Eye (tissue), 1 donor: Measurements from ENCODE around the gene IKZF3.
"Not testable (repeated sequence)": the region's sequence is repeated elsewhere in the genome, so short reads cannot be mapped to it uniquely, and the experiment has no call there.

Source experiments
- DNase-seq: peaks from one replicate; pipeline ENCODE4 v3.0.0-alpha.2; 2015

Gene IKZF3

GRCh38 chr17:39855911-39856649 is 8.0 kb downstream of the IKZF3 start:
- DNase-seq, result not testable (repeated sequence)

- no peak for DNase-seq
Measured at GRCh38 chr17:39854909-39855308, 9.2 kb downstream of the IKZF3 start.

GRCh38 chr17:39852239-39852638 is 11.9 kb downstream of the IKZF3 start:
- no peak for DNase-seq

- DNase-seq, result not testable (repeated sequence)
Measured at GRCh38 chr17:39850186-39850585, 13.9 kb downstream of the IKZF3 start.

- no peak for DNase-seq
Measured at GRCh38 chr17:39848600-39848999, 15.5 kb downstream of the IKZF3 start.

GRCh38 chr17:39846205-39846604 is 17.9 kb downstream of the IKZF3 start:
- no peak for DNase-seq

GRCh38 chr17:39845052-39845846 is 18.9 kb downstream of the IKZF3 start:
- DNase-seq, result no peak

- no peak for DNase-seq
Measured at GRCh38 chr17:39841134-39841683, 22.9 kb downstream of the IKZF3 start.

- DNase-seq, result no peak
Measured at GRCh38 chr17:39838784-39839183, 25.3 kb downstream of the IKZF3 start.

GRCh38 chr17:39838057-39838456 is 26.1 kb downstream of the IKZF3 start:
- no peak for DNase-seq

- no peak for DNase-seq
Measured at GRCh38 chr17:39836117-39836516, 28.0 kb downstream of the IKZF3 start.

- DNase-seq, result no peak
Measured at GRCh38 chr17:39835038-39835786, 28.9 kb downstream of the IKZF3 start.

- no peak for DNase-seq
Measured at GRCh38 chr17:39834017-39834416, 30.1 kb downstream of the IKZF3 start.

- no peak for DNase-seq
Measured at GRCh38 chr17:39831588-39831987, 32.5 kb downstream of the IKZF3 start.

- DNase-seq, result no peak
Measured at GRCh38 chr17:39828443-39828842, 35.7 kb downstream of the IKZF3 start.

- no peak for DNase-seq
Measured at GRCh38 chr17:39826334-39826733, 37.8 kb downstream of the IKZF3 start.

GRCh38 chr17:39823407-39824054 is 40.6 kb downstream of the IKZF3 start:
- DNase-seq, result no peak

GRCh38 chr17:39822051-39822451 is 42.1 kb downstream of the IKZF3 start:
- DNase-seq, result no peak

GRCh38 chr17:39820987-39821386 is 43.1 kb downstream of the IKZF3 start:
- no peak for DNase-seq

- no peak for DNase-seq
Measured at GRCh38 chr17:39820541-39820940, 43.6 kb downstream of the IKZF3 start.

GRCh38 chr17:39818358-39819000 is 45.6 kb downstream of the IKZF3 start:
- DNase-seq, result no peak

- DNase-seq, result no peak
Measured at GRCh38 chr17:39816272-39816671, 47.8 kb downstream of the IKZF3 start.
